ENCODE results near the gene TGFBR3L.

TGFBR3L gene

DNA sequence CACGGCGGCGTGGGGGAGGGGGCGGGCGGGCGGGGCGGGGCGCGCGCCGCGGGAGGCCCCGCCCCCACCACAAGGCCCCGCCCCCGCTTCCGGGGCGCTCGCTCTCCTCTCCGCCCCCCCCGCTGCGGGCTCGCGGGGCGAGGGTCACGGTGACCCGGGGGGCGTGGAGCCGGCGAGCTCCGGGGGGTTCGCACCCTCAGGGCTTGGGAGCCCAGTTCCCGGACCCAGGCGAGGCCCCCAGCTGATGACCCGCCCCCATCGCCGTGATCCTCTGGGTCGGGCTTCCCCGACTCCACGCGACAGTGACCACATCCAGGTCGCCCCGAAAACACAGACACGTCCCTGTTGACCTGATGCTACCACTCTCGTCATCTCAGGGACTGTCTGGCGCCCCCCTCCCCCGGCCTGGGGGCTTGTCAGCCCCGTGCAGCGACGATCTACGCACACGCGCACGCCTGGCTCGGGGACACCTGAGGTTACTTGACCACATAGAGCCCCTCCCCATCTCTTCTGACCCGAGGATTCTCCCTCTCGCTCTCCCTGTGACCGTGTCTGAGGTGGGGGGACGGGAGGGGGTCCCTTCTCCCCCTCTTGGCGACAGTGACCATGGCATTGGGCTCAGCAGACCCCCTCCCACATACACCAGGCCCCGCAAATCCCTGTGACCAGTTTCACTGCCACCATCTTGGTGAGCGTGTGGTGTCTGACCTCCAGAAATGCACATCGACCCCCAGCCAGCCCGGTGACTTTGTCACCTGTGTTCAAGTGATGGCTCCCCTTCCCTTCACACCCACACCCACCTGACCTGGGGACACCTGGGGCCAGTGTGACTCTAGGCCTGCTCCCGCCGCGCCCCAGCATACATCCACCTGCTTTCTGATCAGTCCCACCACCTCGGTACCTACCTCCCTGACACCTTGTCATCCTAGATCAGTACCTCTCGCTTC lies 10.3 kb upstream of the TGFBR3L start:
- DNase-seq: peak; percentile 70
- peak; percentile 48 for ATAC-seq

DNA sequence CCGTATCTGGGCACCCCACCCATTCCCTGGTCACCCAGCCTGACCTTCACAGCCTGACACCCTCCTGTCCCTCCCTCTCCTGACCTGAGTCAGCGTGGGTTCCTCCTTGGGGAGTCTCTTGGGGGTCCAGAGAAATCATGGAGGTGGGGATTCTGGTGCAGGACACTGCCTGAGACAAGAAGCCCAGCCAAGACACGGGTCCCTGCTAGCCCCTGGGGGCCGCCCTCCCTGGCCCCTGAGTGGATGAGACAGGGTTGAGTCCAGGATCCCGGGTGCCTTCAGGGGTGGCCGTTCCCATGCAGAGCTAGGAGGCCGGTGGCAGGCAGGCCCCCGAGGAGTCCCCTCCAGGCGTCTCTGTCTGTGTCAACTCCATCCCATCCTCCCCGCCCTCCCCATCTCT lies 9.4 kb upstream of the TGFBR3L start:
- DNase-seq (no peak), ATAC-seq (no peak)

DNA sequence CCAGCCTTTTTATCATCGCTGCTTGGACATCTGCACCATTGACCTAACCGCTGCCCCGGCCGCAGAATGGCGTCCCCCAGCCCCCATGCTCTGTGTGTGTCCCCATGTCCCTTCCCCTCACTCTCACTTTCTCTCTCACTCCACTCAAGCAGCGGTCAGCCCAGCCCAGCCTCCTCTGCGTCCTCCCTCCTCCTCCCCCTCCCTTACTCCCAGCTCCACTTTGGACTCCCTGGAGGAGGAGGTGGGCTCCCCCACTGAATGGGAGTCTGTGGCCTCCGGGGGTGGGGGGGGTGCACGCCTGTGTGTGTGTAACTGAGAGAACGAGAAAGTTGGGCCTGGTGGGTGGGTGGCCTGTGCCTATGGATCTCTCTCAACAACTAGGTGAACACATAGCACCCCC lies 8.8 kb upstream of the TGFBR3L start:
- ATAC-seq (no peak), DNase-seq (no peak)

DNA sequence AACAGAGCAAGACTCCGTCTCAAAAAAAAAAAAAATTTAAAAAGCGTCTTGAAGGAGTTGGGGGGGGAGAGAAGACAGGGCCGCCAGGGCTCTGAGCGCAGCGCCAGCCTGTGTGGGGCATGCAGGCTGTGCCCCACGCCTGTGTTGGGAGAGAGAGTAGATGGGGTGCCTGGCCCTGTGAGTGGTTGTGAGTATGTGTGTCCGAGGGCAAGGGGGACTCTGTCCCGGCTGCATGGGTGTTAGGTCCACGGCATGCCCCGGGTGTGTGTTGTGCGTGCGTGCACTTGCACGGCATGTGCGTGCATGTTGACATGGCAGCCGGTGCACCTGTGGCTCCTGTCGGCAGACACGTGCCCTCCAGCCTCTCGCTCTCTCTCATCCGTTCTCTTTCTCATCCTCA lies 7.5 kb upstream of the TGFBR3L start:
- no peak for DNase-seq
- ATAC-seq: no peak

DNA sequence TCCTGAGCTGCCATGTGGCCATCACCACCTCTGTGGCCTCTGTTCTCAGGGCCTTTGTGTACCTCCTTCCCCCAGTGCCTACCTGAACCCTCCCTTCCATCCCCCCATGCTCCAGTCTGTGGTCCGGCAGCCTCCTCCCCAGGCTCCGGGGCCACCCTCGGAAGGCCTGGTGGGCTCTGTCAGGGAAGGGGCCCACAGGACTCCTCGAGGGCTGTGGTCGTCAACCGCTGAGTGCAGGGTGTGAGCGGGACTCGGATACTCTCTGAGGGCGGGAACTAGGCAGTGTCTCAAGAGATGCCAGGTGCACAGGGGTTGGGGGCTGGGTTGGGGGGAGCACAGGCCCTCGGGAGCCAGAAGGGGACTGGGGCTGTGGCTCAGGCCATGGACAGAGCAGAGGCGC lies 7.1 kb upstream of the TGFBR3L start:
- DNase-seq (no peak), ATAC-seq (no peak)

DNA sequence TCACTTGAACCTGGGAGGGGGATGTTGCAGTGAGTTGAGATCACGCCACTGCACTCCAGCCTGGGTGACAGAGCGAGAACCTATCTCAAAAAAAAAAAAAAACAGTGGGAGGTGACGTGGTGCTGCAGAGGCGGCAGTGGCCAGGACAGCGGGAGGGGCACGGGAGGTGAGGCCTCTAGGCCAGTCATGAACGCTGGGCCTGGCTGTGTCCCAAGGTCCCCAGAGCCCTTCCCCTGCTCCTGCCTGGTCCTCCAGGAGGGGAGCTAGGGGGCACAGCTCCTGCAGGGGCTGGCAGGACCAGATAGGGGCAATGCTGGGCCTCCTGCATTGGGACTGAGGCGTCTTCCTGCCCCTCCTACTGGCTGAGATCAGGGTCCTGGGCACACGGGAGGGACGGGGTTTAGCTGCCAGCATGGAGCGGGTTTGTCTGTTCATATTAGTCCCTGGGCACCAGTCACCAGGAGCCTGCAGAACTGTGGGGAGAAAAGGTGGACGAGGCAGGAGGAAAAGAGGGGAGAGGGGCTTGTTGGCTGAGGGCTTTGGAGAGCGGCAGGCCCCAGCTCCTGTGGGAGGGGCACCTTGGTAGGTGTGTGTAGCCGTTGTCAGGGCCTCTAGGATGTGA lies 6.4 kb upstream of the TGFBR3L start:
- no peak for DNase-seq

DNA sequence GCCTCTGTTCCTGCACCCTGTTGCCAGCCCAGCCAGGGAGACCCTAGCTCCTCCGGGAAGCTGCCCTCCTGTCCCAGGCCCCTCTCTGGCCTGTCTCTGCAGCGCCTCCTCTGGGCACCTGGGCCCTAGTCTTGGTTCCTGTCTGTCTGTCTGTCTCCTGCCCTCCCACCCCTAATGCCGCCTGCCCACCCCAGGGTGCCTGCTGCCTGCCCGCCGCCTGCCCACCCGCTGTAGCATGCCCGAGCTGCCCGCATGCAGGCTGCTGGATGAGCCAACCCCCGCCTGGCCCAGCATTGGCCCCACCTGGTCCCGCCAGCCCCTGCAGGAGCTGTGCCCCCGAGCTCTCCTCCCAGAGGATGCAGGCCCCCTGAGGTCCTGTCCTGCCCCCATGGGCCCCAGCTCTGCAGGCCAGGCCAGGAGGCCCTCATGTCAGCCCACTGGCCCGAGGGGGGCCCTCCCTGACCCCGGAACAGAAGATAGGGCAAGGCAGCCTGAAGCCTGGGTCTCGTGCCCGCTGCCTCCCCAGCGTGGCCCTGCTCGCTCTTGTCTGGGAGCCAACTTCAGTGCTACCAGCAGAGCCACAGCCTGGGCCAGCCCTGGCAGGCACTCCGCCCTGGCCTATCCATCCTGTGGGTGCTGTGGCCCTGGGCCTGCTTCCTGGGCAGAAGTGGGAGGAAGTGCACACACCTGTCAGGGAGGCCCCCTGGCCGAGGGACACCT lies 5.7 kb upstream of the TGFBR3L start:
- ATAC-seq (no peak), DNase-seq (no peak)

More for the DNA sequence above, 6.4 kb upstream of the TGFBR3L start:
- ATAC-seq: no peak

DNA sequence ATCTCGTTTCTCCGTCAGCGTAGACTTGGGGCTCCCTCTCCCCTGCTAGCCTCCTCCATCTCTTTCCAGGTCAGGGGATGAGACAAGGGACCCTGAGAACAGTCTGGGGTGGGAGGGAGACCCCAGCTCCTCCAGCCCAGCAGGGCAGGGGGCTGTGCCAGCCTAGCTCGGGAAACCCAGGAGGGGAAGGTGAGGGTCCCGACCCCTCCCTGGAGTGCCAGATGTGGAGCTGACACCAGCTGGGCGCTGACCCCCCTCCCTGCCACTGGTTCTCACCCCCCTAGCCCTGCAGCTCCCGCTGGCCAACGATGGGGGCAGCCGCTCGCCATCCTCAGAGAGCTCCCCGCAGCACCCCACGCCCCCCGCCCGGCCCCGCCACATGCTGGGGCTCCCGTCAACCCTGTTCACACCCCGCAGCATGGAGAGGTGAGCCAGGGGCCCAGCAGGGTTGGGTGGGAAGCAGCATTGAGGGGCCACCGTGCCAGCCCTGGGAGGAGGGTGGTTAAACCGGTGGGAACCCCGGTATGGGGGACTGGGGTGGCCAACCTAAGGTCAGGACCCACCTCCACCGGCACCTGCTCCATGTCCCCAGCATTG lies 5.1 kb upstream of the TGFBR3L start:
- no peak for ATAC-seq
- DNase-seq: no peak

DNA sequence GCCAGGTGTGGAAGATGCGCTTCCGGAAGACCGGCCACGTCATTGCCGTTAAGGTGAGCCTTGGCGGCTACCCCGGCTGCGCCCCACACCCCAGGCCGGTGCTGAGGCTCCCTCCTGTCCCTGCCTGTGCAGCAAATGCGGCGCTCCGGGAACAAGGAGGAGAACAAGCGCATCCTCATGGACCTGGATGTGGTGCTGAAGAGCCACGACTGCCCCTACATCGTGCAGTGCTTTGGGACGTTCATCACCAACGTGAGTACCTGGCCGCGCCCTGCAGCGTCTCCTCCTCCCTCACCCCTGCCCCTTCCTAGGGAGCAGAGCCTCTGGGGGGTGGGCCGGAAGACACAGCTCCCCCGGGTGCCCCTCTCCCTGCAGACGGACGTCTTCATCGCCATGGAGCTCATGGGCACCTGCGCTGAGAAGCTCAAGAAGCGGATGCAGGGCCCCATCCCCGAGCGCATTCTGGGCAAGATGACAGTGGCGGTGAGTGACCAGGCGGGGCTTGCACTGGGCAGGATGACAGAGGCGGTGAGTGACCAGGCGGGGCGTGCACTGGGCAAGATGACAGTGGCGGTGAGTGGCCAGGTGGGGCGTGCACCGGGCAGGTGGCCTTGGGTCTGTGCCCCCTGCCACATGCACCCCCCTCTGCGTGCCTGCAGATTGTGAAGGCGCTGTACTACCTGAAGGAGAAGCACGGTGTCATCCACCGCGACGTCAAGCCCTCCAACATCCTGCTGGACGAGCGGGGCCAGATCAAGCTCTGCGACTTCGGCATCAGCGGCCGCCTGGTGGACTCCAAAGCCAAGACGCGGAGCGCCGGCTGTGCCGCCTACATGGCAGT lies 4.1 kb upstream of the TGFBR3L start:
- ATAC-seq (no peak), DNase-seq (no peak)

DNA sequence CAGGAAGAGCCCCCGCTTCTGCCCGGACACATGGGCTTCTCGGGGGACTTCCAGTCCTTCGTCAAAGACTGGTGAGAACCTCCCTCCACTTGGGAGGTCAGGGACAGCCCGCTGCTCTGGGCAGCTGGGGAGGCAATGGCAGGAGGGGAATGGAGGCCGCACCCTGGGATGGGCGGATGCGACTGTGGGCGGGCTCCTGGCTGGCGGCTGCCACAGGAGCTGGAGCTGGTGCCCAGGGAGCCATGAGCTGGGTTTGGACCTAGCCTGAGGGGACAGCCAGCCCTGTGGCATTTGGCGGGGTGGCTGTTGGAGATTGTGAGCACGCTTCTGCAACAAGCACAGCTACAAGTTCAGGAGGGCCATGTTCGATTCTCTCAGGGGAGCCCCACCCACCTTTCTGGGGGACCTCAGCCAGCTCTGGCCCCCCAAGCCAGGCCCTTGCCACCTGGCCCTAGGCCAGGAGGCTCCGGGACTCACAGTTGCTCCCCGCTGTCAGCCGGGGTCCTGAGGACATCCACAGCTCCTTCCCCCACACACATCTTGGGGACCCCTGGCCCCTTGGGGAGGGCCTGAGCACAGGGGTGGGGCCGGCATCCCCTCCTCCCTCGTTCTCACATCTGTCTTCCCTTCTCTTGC lies 3.0 kb upstream of the TGFBR3L start:
- DNase-seq (no peak), ATAC-seq (no peak)

DNA sequence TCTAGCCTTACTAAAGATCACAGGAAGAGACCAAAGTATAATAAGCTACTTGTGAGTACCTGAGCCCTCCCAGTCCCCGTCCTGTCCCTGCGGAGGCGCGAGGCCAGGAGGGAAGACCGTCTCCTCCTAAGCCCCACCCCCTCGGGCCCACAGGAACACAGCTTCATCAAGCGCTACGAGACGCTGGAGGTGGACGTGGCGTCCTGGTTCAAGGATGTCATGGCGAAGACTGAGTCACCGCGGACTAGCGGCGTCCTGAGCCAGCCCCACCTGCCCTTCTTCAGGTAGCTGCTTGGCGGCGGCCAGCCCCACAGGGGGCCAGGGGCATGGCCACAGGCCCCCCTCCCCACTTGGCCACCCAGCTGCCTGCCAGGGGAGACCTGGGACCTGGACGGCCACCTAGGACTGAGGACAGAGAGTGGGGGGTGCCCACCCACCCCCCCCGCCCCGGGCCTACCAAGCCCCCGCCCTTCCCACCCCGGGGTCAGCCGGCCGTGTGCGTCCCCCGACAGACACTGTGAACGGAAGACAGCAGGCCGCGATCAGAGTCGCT lies 2.4 kb upstream of the TGFBR3L start:
- DNase-seq: no peak
- ATAC-seq: no peak

DNA sequence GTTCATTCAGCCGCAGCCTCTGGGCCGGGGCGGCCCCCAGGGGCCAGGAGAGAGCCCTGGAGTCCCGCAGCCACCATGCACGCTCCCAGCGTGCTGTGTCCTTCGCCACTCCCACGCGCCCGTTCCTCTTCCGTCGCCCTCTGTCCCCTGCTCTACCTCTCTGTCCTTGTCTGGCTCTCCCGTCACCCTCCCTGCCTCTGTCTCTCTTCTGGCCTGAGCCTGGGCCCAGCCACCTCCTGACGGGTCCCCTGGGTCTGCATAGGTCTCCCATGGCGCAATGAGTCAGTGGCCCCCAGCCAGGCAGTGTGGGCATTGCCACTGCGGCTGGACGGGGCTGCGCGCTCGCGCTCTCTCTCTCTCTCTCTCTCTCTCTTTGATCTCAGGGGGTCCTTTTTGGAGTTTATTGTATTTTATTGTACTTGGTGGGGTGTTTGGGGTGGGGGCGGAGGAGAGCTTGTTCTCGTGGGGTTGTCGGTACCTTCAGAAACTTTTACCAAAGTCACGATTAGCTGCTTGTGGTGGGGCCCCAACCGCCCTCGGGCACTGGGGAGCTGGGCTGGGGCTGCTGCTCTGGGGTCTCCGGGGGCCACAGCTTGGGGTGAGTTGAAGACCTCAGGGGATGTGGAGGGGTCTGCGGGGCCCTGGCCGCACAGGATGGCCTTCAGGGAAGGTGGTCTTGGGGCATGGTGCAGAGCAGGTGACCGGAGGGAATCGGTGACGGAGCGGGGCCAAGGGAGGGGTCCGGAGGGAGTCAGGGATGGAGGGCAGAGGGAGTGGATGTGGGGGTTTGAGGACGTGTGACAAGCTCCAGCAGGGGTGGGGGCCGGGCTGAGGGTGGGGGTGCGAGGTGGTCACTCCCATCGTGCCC lies 1.7 kb upstream of the TGFBR3L start:
- DNase-seq (no peak), ATAC-seq (no peak)

DNA sequence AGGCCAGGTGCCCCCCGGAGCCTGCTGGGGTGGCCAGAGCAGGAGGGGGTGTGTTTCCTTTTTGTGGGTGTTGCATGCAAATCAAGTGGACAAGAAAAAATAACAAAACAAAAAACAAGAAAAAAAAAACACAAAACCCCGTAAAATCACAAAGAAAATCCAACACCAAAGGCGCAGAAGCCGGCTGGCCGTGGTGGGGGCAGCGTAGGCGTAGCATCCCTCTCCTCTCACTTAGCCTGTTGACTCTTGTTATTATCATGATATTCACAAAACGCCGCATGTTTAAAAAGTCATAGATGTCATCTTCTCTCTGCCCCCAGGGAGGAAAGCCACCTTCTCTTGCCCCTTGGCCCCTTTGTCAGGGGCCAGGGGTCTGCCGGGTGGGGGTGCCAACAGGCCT lies 978 bp upstream of the TGFBR3L start:
- ATAC-seq (no peak), DNase-seq (no peak)

DNA sequence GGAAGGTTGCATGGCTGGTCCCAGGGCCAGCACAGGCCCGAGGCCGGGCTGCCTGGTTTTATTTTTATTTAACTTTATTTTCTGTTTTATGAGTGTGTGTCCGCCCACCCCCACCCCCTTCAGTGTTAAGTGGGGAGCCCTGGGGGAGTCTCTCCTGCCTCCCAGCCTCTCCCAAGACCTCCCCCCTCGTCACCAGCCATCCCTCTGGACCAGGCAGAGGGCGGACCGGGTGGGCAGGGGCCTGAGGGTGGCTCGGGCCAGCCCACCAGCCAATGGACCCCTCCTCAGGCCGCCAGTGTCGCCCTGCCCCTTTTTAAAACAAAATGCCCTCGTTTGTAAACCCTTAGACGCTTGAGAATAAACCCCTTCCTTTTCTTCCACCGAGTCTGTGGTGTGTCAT lies 531 bp upstream of the TGFBR3L start:
- DNase-seq (no peak), ATAC-seq (no peak)

DNA sequence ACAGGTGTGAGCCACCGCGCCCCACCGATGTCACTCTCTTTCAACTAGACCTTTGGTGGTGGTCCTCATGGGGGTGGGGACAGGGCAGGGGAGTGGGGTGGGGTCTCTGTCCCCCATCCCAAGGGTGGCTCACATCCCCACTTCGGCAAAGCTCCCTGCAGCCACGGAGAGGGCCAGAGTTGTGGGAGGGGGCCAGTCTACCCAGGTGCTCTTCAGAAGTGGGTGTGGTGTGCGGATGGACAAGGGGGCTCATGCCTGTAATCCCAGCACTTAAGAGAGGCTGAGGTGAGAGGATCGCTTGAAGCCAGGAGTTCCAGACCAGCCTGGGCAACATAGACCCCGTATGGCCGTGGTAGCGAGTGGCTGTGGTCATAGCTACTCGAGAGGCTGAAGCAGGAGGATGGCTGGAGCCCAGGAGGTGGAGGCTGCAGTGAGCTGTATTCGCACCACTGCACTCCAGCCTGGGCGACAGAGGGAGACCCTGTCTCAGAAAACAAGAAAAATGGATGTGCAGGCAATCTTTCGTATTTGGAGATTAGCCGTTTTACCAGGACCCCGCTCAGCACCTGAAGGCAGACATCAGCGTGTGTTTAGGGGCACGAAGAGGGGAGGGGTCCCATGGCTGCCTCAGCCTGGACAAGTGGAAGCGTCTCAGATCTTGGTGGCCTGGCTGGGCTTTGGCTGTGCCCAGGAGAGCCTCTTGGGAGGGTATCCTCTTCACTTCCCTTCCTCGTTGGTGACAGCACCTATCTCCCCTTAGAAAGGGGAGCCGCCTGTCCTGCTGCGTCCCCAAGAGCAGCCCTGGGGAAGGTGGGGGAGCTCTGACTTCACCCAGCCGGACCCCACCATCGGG lies 846 bp downstream of the TGFBR3L start:
- DNase-seq: no peak
- ATAC-seq: no peak

DNA sequence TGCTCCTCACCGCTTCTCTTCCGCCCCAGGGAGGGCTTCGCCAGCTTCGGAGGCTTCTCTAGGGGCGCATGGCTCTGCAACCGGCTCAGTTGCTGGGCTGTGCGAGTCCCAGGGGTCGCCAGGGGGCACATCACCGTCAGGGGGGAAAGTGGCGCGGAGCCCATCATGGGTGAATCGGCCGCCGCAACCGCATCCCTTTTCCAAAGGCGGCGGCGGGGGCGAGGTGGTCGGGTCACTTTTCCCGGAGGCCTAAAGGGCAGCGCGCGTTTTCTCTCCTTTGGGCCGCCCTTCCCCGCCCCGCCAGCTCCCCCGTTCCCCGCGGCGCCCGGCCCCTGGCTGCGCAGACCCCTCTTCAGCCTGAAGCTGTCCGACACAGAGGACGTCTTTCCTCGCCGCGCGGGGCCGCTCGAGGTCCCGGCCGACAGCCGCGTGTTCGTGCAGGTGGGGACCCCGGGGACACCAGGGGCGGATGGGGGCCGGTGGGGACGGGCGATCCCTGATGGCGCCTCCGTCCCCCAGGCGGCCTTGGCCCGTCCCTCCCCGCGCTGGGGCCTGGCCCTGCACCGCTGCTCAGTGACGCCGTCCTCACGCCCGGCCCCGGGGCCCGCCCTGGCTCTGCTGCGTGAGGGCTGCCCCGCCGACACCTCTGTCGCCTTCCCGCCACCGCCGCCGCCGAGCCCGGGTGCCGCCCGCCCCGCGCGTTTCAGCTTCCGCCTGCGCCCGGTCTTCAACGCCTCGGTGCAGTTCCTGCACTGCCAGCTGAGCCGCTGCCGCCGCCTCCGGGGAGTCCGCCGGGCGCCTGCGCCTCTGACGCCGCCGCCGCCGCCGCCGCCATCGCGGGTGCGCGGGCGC lies 1.7 kb downstream of the TGFBR3L start:
- peak; percentile 2 for ATAC-seq
- DNase-seq: peak; percentile 73

DNA sequence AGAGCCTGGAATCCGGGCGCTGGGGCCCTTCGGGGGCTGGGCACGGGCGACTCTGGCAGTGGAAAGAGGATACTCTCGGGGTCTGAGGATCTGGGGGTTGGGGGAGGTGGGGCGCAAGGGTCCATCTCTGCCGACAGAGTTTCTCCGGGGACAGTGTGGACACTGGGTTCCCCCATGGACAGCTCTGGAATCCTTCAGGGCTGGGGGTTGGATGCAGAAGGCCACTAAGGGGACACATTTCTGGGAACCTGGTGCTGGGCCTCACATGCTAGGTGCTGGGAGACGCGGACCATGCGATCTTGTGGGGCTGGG lies 2.3 kb downstream of the TGFBR3L start:
- ATAC-seq: no peak
- no peak for DNase-seq
